GM23338 (cell line): ENCODE results near the gene RXRA. TPM values are rescaled to one million over a fixed set of nuclear protein-coding genes. Genes with fewer than 3 reads are reported as not detected.

ENCODE experiments used
- ATAC-seq: fragments of 200-7000 bp; cut with Tn5 transposase; 3 replicates; pipeline ENCODE4 v1.9.1; 2020
- DNase-seq: peaks from one replicate; pipeline ENCODE4 v3.0.0-alpha.2; 2015; ENCODE audit warnings: low spot score
- H2AFZ ChIP-seq: fragments of 200-600 bp; sonication (generic); 2 replicates; pipeline ENCODE4 v1.8.0; 2016; ENCODE audit warnings: antibody characterized with exemption, mild to moderate bottlenecking, moderate library complexity
- H3F3A ChIP-seq: fragments of 200-600 bp; sonication (generic); replicated peaks from 2 replicates; pipeline ENCODE4 v1.8.0; 2017; ENCODE audit warnings: antibody characterized with exemption, mixed run types, low read depth
- H3K27ac ChIP-seq: fragments of 200-600 bp; sonication (generic); 2 replicates; pipeline ENCODE4 v1.6.1; 2016; ENCODE audit warnings: low read depth
- H3K27me3 ChIP-seq: fragments of 200-600 bp; sonication (generic); 2 replicates; pipeline ENCODE4 v1.8.0; 2016; ENCODE audit warnings: mild to moderate bottlenecking, mixed run types, moderate library complexity; ENCODE audit not compliant: insufficient read depth
- H3K36me3 ChIP-seq: fragments of 200-600 bp; sonication (generic); 2 replicates; pipeline ENCODE4 v1.8.0; 2016; ENCODE audit warnings: mild to moderate bottlenecking; ENCODE audit not compliant: insufficient read depth
- H3K4me1 ChIP-seq: fragments of 200-600 bp; sonication (generic); 2 replicates; pipeline ENCODE4 v1.8.0; 2016; ENCODE audit warnings: mild to moderate bottlenecking, moderate library complexity; ENCODE audit not compliant: insufficient read depth
- H3K4me2 ChIP-seq: fragments of 200-600 bp; sonication (generic); 2 replicates; pipeline ENCODE4 v1.7.1; 2017; ENCODE audit warnings: mixed run types
- H3K4me3 ChIP-seq: fragments of 200-600 bp; sonication (generic); 2 replicates; pipeline ENCODE4 v1.6.1; 2016; ENCODE audit warnings: mixed run types
- H3K79me2 ChIP-seq: fragments of 200-600 bp; sonication (generic); replicated peaks from 2 replicates; pipeline ENCODE4 v1.8.0; 2017; ENCODE audit warnings: mild to moderate bottlenecking; ENCODE audit not compliant: insufficient read depth
- H3K9me2 ChIP-seq: fragments of 200-600 bp; sonication (generic); 2 replicates; pipeline ENCODE4 v1.8.0; 2017; ENCODE audit not compliant: insufficient read depth
- H4K20me1 ChIP-seq: fragments of 200-600 bp; sonication (generic); replicated peaks from 2 replicates; pipeline ENCODE4 v1.8.0; 2017; ENCODE audit warnings: mild to moderate bottlenecking; ENCODE audit not compliant: insufficient read depth
- H3K27ac Mint-ChIP-seq: 2 replicates; pipeline ENCODE4 v1.8.0; 2020; ENCODE audit warnings: inconsistent platforms, mild to moderate bottlenecking, moderate library complexity, mixed read lengths
- H3K27me3 Mint-ChIP-seq: 3 replicates; pipeline ENCODE4 v1.8.0; 2022; ENCODE audit warnings: low read depth, mild to moderate bottlenecking, moderate library complexity, mixed read lengths, inconsistent platforms; ENCODE audit not compliant: insufficient read depth, poor library complexity
- H3K36me3 Mint-ChIP-seq: 3 replicates; pipeline ENCODE4 v1.8.0; 2021; ENCODE audit warnings: low read depth, mild to moderate bottlenecking, inconsistent platforms, moderate library complexity, mixed read lengths
- H3K4me1 Mint-ChIP-seq: 3 replicates; pipeline ENCODE4 v1.8.0; 2020; ENCODE audit warnings: mild to moderate bottlenecking, inconsistent platforms, mixed read lengths
- H3K4me3 Mint-ChIP-seq: 3 replicates; pipeline ENCODE4 v1.8.0; 2021; ENCODE audit warnings: moderate library complexity, mild to moderate bottlenecking, inconsistent platforms, mixed read lengths
- H3K9me3 Mint-ChIP-seq: 3 replicates; pipeline ENCODE4 v1.8.0; 2020; ENCODE audit warnings: moderate library complexity, mild to moderate bottlenecking, inconsistent platforms, mixed read lengths
- CREB1 ChIP-seq: fragments of 250-450 bp; sonication (Bioruptor Pico); IDR thresholded peaks from 2 replicates; pipeline ENCODE4 v1.5.0; 2020; ENCODE audit warnings: low read depth, mild to moderate bottlenecking, moderate library complexity
- EZH2 ChIP-seq: fragments of 200-600 bp; sonication (generic); IDR thresholded peaks from one replicate; pipeline ENCODE4 v1.8.0; 2017; ENCODE audit warnings: antibody characterized with exemption, mild to moderate bottlenecking, low read depth; ENCODE audit not compliant: unreplicated experiment
- EZH2phosphoT487 ChIP-seq: fragments of 200-600 bp; sonication (generic); IDR thresholded peaks from one replicate; pipeline ENCODE4 v1.8.1; 2018; ENCODE audit warnings: antibody characterized with exemption; ENCODE audit not compliant: unreplicated experiment
- JUNB ChIP-seq: IDR thresholded peaks from one replicate; pipeline ENCODE4 v1.6.1; 2016; ENCODE audit warnings: antibody characterized with exemption; ENCODE audit not compliant: unreplicated experiment
- NANOG ChIP-seq: IDR thresholded peaks from 2 replicates; pipeline ENCODE4 v1.6.1; 2016; ENCODE audit warnings: antibody characterized with exemption, borderline replicate concordance
- POLR2AphosphoS5 ChIP-seq: IDR thresholded peaks from 2 replicates; pipeline ENCODE4 v1.6.1; 2016; ENCODE audit warnings: antibody characterized with exemption, low read depth
- STAT1 ChIP-seq: IDR thresholded peaks from one replicate; pipeline ENCODE4 v1.6.1; 2016; ENCODE audit warnings: antibody characterized with exemption; ENCODE audit not compliant: unreplicated experiment
- ZNF114 ChIP-seq: fragments of 250-450 bp; sonication (Bioruptor Pico); IDR thresholded peaks from 2 replicates; pipeline ENCODE4 v1.5.0; 2020; ENCODE audit warnings: mild to moderate bottlenecking, moderate library complexity
- ZNF331 ChIP-seq: fragments of 250-450 bp; sonication (Bioruptor Pico); IDR thresholded peaks from 2 replicates; pipeline ENCODE4 v1.5.0; 2020; ENCODE audit warnings: low read depth, mild to moderate bottlenecking, moderate library complexity
- polyA plus RNA-seq: library from polyadenylated mRNA; unstranded; fragments of >200 nt; fragmentation: Nextera tagmentation; extraction: Ambion mirVana; gene quantifications from 2 replicates; pipeline ENCODE4 v1.2.1, GENCODE V29; 2016
- total RNA-seq: library from RNA; depleted of rRNA; stranded (reverse); fragments of >200 nt; shearing (Covaris generic); gene quantifications from 2 replicates; pipeline ENCODE4 v1.2.3, GENCODE V29; 2014
- TF ChIP-seq, protein P1 (sequence below): fragments of 250-450 bp; sonication (Bioruptor Pico); IDR thresholded peaks from 2 replicates; pipeline ENCODE4 v1.5.0; 2020; ENCODE audit warnings: mild to moderate bottlenecking, moderate library complexity
- TF ChIP-seq, protein P2 (sequence below): IDR thresholded peaks from 2 replicates; pipeline ENCODE4 v1.6.1; 2016; ENCODE audit warnings: antibody characterized with exemption
- TF ChIP-seq, protein P3 (sequence below): IDR thresholded peaks from one replicate; pipeline ENCODE4 v1.6.1; 2018; ENCODE audit warnings: antibody characterized with exemption; ENCODE audit not compliant: unreplicated experiment

RXRA gene
- total and polyA plus RNA-seq, 2 experiments from 2014 or later = 4.9 to 17.9 TPM

DNA sequence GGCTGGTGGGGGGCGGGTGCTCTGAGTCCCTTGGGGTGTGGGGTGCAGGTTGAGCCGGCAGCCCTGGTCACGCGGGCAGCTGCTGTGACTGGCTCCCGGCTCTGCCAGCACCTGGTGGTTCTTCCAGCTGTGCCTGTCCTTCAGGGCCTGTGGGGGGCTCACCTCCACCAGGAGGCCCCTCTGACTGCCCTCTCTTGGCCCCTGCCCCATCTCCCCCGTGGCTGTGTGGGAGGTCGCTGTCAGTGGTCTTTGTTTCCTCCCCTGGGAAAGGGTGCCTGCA, 3.3 kb downstream of the RXRA start:
- Histone ChIP-seq H3K79me2 (peaks cover 74% of the 10 kb centered on the region), H2AFZ (no peak overlapping the region), H3K4me3 (no peak overlapping the region), H3K36me3 (no peaks in the 10 kb centered on the region), H3K27ac (no peak overlapping the region), H4K20me1 (peaks cover 12% of the 10 kb centered on the region; the same call in 1 of the 2 replicates), H3K27me3 (peaks cover 3% of the 10 kb centered on the region; the same call in 1 of the 2 replicates), H3K9me2 (no peaks in the 10 kb centered on the region), H3F3A (0 out of 2 replicates have a peak, but pooled peaks cover under 1% of the 10 kb centered on the region), H3K4me2 (no peak overlapping the region), H3K4me1 (no peaks in the 10 kb centered on the region; the same call in 1 of the 2 replicates)
- Mint-ChIP-seq H3K4me3 (no peak overlapping the region), H3K9me3 (no peaks in the 10 kb centered on the region), H3K36me3 (no peaks in the 10 kb centered on the region), H3K27me3 (peaks cover 7% of the 10 kb centered on the region), H3K27ac (no peak overlapping the region), H3K4me1 (peaks cover 19% of the 10 kb centered on the region)
- no peak for ATAC-seq
- TF ChIP-seq POLR2AphosphoS5 (no peak), ZNF331 (CRISPR knock-in tag) (no peak), NANOG (no peak)
- DNase-seq = no peak

DNA sequence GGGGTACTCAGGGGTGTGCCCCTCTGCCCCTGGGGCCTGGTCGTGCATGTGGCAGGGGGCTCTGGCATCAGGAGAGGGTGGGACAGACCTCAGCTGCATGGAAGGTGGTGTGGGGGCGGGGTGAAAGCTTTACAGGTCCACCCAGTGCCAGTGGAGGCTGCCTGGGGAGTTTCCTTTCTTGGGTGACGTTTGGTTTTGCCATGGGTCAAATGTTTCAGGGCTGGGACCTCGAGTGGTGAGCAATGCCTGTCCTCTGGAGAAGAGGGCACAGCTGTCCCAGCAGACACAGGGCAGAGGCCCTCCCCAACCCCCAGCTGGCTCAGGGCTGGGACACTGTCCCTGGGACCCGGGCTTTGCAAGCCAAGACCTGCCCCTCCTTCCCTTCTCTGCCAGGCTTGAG, 3.6 kb downstream of the RXRA start:
- H3K4me2 ChIP-seq = no peak overlapping the region
- no peak overlapping the region for H3K27ac Mint-ChIP-seq
- no peak for TF ChIP-seq EZH2phosphoT487
- no peak for TF ChIP-seq JUNB
- no peak for TF ChIP-seq CREB1 (CRISPR knock-in tag)
- no peak for TF ChIP-seq EZH2
- TF ChIP-seq ZNF331 (CRISPR knock-in tag) = no peak
- TF ChIP-seq, protein P1, sequence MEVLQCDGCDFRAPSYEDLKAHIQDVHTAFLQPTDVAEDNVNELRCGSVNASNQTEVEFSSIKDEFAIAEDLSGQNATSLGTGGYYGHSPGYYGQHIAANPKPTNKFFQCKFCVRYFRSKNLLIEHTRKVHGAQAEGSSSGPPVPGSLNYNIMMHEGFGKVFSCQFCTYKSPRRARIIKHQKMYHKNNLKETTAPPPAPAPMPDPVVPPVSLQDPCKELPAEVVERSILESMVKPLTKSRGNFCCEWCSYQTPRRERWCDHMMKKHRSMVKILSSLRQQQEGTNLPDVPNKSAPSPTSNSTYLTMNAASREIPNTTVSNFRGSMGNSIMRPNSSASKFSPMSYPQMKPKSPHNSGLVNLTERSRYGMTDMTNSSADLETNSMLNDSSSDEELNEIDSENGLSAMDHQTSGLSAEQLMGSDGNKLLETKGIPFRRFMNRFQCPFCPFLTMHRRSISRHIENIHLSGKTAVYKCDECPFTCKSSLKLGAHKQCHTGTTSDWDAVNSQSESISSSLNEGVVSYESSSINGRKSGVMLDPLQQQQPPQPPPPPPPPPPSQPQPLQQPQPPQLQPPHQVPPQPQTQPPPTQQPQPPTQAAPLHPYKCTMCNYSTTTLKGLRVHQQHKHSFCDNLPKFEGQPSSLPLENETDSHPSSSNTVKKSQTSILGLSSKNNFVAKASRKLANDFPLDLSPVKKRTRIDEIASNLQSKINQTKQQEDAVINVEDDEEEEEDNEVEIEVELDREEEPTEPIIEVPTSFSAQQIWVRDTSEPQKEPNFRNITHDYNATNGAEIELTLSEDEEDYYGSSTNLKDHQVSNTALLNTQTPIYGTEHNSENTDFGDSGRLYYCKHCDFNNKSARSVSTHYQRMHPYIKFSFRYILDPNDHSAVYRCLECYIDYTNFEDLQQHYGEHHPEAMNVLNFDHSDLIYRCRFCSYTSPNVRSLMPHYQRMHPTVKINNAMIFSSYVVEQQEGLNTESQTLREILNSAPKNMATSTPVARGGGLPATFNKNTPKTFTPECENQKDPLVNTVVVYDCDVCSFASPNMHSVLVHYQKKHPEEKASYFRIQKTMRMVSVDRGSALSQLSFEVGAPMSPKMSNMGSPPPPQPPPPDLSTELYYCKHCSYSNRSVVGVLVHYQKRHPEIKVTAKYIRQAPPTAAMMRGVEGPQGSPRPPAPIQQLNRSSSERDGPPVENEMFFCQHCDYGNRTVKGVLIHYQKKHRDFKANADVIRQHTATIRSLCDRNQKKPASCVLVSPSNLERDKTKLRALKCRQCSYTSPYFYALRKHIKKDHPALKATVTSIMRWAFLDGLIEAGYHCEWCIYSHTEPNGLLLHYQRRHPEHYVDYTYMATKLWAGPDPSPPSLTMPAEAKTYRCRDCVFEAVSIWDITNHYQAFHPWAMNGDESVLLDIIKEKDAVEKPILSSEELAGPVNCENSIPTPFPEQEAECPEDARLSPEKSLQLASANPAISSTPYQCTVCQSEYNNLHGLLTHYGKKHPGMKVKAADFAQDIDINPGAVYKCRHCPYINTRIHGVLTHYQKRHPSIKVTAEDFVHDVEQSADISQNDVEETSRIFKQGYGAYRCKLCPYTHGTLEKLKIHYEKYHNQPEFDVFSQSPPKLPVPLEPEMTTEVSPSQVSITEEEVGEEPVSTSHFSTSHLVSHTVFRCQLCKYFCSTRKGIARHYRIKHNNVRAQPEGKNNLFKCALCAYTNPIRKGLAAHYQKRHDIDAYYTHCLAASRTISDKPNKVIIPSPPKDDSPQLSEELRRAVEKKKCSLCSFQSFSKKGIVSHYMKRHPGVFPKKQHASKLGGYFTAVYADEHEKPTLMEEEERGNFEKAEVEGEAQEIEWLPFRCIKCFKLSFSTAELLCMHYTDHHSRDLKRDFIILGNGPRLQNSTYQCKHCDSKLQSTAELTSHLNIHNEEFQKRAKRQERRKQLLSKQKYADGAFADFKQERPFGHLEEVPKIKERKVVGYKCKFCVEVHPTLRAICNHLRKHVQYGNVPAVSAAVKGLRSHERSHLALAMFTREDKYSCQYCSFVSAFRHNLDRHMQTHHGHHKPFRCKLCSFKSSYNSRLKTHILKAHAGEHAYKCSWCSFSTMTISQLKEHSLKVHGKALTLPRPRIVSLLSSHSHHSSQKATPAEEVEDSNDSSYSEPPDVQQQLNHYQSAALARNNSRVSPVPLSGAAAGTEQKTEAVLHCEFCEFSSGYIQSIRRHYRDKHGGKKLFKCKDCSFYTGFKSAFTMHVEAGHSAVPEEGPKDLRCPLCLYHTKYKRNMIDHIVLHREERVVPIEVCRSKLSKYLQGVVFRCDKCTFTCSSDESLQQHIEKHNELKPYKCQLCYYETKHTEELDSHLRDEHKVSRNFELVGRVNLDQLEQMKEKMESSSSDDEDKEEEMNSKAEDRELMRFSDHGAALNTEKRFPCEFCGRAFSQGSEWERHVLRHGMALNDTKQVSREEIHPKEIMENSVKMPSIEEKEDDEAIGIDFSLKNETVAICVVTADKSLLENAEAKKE = no peak
- no peak for TF ChIP-seq STAT1
- no peak for TF ChIP-seq ZNF114
- TF ChIP-seq, protein P2, sequence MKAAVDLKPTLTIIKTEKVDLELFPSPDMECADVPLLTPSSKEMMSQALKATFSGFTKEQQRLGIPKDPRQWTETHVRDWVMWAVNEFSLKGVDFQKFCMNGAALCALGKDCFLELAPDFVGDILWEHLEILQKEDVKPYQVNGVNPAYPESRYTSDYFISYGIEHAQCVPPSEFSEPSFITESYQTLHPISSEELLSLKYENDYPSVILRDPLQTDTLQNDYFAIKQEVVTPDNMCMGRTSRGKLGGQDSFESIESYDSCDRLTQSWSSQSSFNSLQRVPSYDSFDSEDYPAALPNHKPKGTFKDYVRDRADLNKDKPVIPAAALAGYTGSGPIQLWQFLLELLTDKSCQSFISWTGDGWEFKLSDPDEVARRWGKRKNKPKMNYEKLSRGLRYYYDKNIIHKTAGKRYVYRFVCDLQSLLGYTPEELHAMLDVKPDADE = no peak
- TF ChIP-seq, protein P3, sequence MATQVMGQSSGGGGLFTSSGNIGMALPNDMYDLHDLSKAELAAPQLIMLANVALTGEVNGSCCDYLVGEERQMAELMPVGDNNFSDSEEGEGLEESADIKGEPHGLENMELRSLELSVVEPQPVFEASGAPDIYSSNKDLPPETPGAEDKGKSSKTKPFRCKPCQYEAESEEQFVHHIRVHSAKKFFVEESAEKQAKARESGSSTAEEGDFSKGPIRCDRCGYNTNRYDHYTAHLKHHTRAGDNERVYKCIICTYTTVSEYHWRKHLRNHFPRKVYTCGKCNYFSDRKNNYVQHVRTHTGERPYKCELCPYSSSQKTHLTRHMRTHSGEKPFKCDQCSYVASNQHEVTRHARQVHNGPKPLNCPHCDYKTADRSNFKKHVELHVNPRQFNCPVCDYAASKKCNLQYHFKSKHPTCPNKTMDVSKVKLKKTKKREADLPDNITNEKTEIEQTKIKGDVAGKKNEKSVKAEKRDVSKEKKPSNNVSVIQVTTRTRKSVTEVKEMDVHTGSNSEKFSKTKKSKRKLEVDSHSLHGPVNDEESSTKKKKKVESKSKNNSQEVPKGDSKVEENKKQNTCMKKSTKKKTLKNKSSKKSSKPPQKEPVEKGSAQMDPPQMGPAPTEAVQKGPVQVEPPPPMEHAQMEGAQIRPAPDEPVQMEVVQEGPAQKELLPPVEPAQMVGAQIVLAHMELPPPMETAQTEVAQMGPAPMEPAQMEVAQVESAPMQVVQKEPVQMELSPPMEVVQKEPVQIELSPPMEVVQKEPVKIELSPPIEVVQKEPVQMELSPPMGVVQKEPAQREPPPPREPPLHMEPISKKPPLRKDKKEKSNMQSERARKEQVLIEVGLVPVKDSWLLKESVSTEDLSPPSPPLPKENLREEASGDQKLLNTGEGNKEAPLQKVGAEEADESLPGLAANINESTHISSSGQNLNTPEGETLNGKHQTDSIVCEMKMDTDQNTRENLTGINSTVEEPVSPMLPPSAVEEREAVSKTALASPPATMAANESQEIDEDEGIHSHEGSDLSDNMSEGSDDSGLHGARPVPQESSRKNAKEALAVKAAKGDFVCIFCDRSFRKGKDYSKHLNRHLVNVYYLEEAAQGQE = no peak
- no peak for TF ChIP-seq POLR2AphosphoS5

More for the DNA sequence above, 3.6 kb downstream of the RXRA start:
- DNase-seq = no peak
- Mint-ChIP-seq H3K36me3 (no peaks in the 10 kb centered on the region), H3K4me1 (peaks cover 17% of the 10 kb centered on the region), H3K4me3 (no peak overlapping the region), H3K9me3 (no peaks in the 10 kb centered on the region), H3K27me3 (peaks cover 7% of the 10 kb centered on the region)
- no peak for ATAC-seq
- H3K36me3 ChIP-seq = no peaks in the 10 kb centered on the region
- no peaks in the 10 kb centered on the region for H3K9me2 ChIP-seq
- H3K27ac ChIP-seq = no peak overlapping the region
- H3K79me2 ChIP-seq = peaks cover 77% of the 10 kb centered on the region
- H4K20me1 ChIP-seq = peaks cover 12% of the 10 kb centered on the region; the same call in 1 of the 2 replicates
- no peaks in the 10 kb centered on the region; the same call in 1 of the 2 replicates for H3K4me1 ChIP-seq
- peaks cover 3% of the 10 kb centered on the region; the same call in 1 of the 2 replicates for H3K27me3 ChIP-seq
- no peak overlapping the region for H2AFZ ChIP-seq
- no peaks in the 10 kb centered on the region for H3F3A ChIP-seq
- H3K4me3 ChIP-seq = no peak overlapping the region
